ENCODE results near the gene MMP21.

- TF ChIP-seq CTCF (IDR thresholded peaks at IDR 0.05 in 2 of 3, conservative IDR thresholded peaks at IDR 0.05 in 1 of 3; ENCODE audit: control insufficient read depth in 2 of 3, extremely low read depth in 1 of 3, insufficient read depth in 1 of 3, low read depth in 3 of 3, low read length in 3 of 3) (no peak; a peak in 1 of 6 replicates), RB1 (IDR thresholded peaks at IDR 0.05; ENCODE audit: borderline replicate concordance) (no peak), HDAC2 (IDR thresholded peaks at IDR 0.05) (no peak)
These were observed 33.2 kb downstream of the MMP21 start for GRCh38 chr10:125742465-125742864.
